GM21515 (cell line): ENCODE results near the gene EXOSC10.
"Not testable (repeated sequence)": the region's sequence is repeated elsewhere in the genome, so short reads cannot be mapped to it uniquely, and the experiment has no call there.

Source experiments
- ATAC-seq: cut with Tn5 transposase; IDR thresholded peaks from one replicate; pipeline ENCODE4 v1.9.1; 2021; ENCODE audit not compliant: unreplicated experiment

EXOSC10 gene

GRCh38 chr1:11061652-11062365 lies 37.9 kb downstream of the EXOSC10 start:
- ATAC-seq: no peak

DNA sequence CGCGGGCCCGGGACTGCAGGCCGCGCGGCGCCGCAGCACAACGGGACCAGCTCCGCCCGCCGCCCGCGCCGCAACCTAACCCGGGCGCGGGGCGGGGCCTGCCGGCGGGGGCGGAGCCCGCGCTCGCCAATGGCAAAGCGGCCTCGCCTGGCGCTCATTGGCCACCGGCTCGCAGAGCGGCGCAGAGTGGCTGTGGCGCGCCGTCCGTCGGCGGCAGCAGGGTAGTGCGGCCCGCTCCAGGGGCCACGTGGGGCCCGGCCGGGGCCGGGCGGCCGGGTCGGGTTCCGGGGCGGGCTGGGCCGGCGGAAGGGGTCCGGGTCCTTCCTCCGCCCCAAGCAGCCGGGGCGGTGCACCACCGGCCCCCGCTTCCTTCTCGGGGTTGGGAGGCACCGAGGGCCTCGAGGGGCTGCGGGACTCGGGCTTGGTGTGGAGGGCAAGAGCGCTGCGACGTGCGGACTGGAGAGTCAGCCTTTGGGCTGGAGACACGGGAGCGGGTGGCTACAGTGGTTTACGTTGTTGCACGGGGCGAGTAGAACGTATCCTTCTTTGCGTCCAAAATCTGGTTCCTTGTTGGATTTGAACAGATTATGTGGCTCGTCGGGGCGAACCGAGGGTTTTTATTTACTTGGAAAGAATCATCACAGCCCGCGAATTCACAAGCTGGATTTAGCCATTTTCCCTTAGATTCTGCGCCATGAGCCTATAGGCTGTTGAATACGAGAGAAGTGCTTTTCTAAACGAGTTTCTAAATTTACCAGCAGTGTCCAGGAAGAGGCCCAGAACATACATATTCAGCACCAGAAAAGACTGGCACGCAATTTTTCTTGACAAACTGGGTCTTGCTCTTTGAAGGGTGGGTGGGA lies 39.5 kb downstream of the EXOSC10 start, which contains the start of gene SRM:
SRM (minus strand) TSS at position 51 of the 863 bp plus-strand sequence. CDS start 75 bp downstream, outside the sequence.
- ATAC-seq: peak; percentile 88

GRCh38 chr1:11059155-11059967 lies 40.3 kb downstream of the EXOSC10 start:
- ATAC-seq: peak; percentile 11

DNA sequence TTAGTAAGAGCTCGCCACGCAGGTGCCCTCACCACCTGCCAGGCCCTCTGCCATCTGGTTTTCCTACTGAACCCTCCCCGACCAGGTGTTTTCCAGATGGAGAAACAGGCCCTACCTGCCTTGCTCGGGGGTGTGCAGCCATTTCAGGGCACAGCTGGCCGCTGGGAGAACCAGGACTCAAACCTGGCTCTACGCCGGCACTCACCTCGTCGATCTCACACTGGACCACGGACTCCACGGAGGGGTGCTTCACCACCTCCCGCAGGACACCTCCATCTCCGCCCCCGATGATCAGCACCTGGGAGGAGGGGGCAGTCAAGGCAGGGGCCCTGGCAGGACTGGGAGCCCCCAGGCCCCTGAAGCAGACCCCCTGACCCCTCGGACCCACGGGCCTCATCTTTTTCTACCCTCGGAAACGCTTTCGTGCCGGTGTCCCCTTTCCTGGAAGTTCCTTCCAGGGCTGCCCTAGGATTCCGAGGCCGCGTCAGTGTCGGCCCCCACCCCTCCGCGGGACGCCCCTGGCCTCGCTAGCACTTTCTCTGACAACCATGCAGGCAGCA lies 41.0 kb downstream of the EXOSC10 start:
- ATAC-seq: no peak

DNA sequence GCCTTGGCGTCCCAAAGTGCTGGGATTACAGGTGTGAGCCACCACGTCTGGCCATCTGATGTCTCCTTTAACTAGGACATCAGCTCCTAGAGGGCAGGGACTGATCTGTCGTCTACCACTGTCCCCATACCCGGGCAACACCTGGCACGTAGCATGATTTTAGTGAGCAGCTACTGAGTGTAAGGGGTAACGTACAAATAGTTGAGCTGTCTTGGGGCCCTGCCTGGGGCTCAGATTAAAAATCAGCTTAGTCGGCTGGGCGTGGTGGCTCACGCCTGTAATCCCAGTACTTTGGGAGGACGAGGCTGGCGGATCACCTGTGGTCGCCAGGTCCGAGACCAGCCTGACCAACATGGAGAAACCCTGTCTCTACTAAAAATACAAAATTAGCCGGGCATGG lies 41.6 kb downstream of the EXOSC10 start:
- ATAC-seq: no peak

DNA sequence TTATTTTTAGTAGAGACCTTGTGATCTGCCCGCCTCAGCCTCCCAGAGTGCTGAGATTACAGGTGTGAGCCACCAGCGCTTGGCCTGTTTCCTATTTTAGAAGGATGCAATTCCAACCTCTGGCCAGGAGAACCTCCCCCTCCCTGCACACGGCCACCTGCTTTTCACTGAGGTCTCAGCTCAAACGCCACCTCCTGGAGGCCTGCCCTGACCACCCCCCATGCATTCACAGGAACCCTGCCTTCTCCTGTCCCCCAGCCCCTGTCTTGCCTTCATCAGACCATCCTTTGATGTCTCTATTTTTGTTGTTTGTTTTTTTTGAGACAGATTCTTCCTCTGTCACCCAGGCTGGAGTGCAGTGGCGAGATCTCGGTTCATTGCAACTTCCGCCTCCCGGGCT lies 42.2 kb downstream of the EXOSC10 start:
- no peak for ATAC-seq

DNA sequence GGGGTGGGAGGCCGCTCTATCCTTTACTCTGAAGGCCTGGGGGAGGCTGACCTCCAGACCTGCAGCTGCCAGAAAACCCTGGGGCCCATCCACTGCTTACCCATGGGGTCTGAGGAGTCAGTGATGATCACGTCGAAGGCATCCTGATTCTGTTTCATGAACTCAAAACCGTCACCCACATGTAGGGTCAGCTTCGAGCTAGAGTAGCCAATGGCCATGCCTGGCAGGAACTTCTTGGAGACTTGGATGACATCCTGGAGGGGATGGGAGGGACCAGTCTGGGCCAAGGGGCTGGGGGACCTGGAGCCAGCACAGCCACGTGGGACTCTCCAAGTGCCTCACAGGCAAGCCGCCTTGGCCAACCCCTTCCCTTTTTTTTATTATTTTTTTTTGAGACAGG lies 43.2 kb downstream of the EXOSC10 start:
- no peak for ATAC-seq

DNA sequence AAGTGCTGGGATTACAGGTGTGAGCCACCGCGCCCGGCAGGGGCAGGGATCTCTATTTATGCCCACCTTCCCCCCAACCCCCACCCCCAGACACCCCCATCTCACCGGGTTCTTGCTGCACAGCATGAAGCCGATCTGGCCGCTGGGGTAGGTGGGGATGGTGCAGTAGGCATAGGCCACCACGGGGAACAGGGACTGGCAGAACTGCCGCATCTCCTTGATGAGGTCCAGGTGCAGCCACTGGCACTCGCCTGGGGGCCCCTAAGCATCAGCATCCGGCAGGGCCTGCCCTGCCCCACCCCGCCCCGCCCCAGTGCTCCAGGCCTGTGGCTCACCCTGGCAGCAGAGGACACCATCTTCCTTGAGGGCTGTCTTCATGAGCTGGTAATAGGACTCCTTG lies 44.0 kb downstream of the EXOSC10 start:
- ATAC-seq: no peak

DNA sequence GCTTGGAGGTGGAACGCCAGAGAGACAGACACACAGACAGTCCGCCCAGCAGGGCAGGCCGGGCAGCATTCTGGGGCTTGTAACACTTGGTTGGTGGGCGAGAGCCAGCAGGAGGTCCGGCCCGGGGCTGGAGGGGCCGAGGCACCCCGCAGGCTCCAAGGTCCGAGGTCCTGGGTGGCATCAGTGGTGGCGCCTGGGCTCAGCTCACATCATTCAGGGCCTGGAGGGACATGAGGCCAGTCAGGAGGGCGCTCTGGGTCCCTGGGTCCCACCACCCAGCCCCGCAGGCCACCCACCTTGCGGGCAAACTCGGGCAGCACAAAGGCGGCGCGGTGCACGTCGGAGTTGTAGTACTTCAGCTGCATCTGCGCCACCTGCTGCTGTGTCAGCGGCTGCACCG lies 45.0 kb downstream of the EXOSC10 start:
- no peak for ATAC-seq

DNA sequence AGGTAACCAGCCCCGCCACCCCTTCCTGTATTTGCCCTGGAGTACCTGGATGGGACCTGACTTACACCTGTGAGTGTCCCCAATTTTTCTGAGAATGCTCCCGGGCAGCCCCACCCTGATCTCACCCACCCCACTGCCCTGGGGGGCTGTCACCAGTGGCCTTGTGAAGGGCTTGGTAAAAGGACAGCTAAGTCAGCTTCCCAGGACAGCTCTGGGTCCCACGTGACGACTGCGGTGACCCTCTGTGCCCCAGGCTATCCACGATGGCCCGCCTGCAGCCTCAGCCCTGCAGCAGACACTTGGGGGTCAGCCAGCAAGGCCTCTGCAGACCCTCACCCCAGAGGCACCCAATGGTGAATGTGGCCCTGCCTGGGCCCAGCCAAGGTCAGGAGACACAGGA lies 45.5 kb downstream of the EXOSC10 start:
- ATAC-seq: no peak

DNA sequence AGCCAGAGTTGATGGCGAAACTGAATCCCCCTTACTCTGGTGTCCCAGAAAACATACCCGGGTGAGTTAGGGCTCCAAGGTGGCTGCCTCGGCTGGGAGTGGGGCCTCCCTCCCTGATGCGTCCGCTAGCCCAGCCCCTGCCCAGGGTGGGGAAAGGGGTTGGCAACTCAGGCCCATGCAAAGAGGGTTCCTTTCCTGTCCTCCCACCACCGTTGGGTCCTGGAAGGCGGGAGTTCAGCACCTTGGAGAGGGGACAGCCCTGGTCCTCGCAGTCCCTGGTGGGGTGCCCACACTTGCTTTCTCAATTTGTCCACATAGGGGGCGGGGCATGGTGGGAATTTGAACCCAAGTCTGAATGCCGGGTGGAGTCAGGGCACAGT lies 45.9 kb downstream of the EXOSC10 start:
- no peak for ATAC-seq

GRCh38 chr1:11052839-11053757 lies 46.6 kb downstream of the EXOSC10 start:
- no peak for ATAC-seq

- ATAC-seq: no peak
Observed at GRCh38 chr1:11051781-11052511, 47.7 kb downstream of the EXOSC10 start.

DNA sequence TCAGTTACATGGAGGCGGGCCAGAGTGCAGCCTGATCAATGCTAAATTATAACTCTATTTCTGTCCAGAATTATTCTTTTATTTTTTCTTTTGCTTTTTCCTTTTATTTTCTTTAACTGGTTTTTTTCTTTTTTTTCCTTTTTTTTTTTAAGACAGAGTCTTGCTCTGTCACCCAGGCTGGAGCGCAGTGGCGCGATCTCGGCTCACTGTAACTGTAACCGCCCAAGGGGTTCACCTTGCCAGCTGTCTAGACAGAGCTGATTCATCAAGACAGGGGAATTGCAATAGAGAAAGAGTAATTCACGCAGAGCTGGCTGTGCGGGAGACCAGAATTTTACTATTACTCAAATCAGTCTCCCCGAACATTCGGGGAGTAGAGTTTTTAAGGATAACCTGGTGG lies 48.5 kb downstream of the EXOSC10 start:
- not testable (repeated sequence) for ATAC-seq

GRCh38 chr1:11046625-11047365 lies 52.9 kb downstream of the EXOSC10 start, which contains the start of gene MASP2:
Gene MASP2 (minus strand): TSS chr1:11047239. CDS start chr1:11047207, 32 bp downstream.
- ATAC-seq: no peak

DNA sequence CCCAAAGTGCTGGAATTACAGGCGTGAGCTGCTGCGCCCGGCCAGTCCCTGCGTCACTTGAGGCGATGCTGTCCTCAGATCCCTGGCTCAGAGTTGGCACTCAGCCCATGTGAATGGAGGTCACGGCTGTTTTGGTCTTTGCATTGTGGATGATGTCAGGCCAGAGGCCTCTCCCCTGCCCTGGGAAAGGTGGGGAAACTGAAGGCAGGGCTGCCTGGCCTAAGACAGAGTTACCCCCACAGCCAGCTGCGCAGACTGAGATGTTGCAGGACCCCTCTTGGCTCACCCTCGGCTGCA lies 53.5 kb downstream of the EXOSC10 start:
- no peak for ATAC-seq

DNA sequence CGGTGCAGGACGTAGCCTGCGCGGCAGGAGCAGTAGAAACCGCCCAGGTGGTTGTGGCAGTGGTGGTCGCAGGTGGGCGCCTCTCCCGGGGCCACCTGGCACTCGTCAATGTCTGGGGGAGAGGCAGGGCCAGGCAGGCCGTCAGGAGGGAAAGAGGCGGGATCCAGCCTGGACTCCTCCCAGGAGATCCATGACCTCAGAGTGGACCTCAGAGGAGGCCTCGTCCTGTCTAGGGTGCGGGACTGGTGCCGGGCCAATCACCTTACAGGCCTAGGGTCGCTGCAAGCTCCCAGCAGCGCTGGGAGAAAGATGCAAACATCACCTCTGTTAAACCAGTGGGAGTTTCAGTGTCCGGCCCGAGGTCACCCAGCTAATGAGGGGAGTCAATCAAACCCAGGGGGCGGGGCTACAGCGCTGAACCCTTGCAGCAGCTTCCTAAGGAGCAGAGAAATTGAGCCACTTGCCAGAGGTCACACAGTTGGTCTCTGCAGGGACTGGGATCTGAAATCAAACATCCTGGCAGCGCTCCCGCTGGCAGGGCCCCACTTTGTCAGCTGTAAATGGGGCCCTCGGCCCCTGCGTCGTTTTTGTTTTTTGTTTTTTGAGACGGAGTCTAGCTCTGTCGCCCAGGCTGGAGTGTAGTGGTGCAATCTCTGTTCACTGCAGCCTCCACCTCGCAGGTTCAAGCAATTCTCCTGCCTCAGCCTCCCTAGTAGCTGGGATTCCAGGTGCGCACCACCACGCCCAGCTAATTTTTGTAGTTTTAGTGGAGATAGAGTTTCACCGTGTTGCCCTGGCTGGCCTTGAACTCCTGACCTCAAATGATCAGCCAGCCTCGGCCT lies 54.0 kb downstream of the EXOSC10 start:
- no peak for ATAC-seq
